Pancreas (tissue), 10 donors: ENCODE measurements around the gene CCDC170. TPM values are rescaled to one million over a fixed set of nuclear protein-coding genes. Genes with fewer than 3 reads are reported as not detected.
"Not testable (repeated sequence)": the region's sequence is repeated elsewhere in the genome, so short reads cannot be mapped to it uniquely, and the experiment has no call there.

Source experiments
- ATAC-seq, 4 donors: fragments of 200-7000 bp; cut with Tn5 transposase; one replicate each; pipeline versions ENCODE4 v1.8.0 to v1.9.1; 2020; ENCODE audit warnings: mild to moderate bottlenecking in 4 of 4, moderate library complexity in 4 of 4
- DNase-seq, 6 donors: peaks; one replicate each; pipeline ENCODE4 v3.0.0-alpha.2; 2020
- FAIRE-seq: peaks from 2 replicates; lab custom pipeline; 2012; peaks lifted over from hg19 to GRCh38; lab: Jason Lieb, UNC
- H3K27ac ChIP-seq, 4 donors: fragments of 200-600 bp; sonication (generic); 1 replicate in 3 of 4; 2 replicates in 1 of 4; pipeline versions ENCODE4 v1.5.0 to v1.8.0; 2020
- H3K27me3 ChIP-seq, 4 donors: fragments of 200-600 bp; one replicate each; pipeline ENCODE4 v1.8.0; 2021
- H3K36me3 ChIP-seq, 3 donors: fragments of 200-600 bp; sonication (generic) in 1 of 3; one replicate each; pipeline versions ENCODE4 v1.5.0 to v1.8.0; 2020 to 2021
- H3K4me1 ChIP-seq, 3 donors: fragments of 200-600 bp; one replicate each; pipeline ENCODE4 v1.8.0; 2021
- H3K4me3 ChIP-seq, 4 donors: fragments of 200-600 bp; sonication (generic) in 2 of 4; one replicate each; pipeline versions ENCODE4 v1.5.0 to v1.8.0; 2020 to 2021
- H3K9me3 ChIP-seq, 4 donors: fragments of 200-600 bp; one replicate each; pipeline ENCODE4 v1.8.0; 2021
- WGBS, 2 donors: extraction: QIAGEN DNeasy Blood & Tissue Kit; methylation state at CpG; one replicate each; pipeline ENCODE4 v1.1.7; 2013; 5-methylcytosine and 5-hydroxymethylcytosine counted together
- intact Hi-C, 3 donors: fragments of 100-400 bp; cut with DNase I; formaldehyde crosslinking; loops; one replicate each; pipeline versions ENCODE4 v1.11.1 to v1.14.2; 2022
- polyA plus RNA-seq, 2 donors: library from polyadenylated mRNA; stranded (reverse); fragments of 200-250 nt; gene quantifications; one replicate each; pipeline ENCODE4 v1.2.3, GENCODE V29; 2013
- total RNA-seq, 6 donors: library from RNA; stranded (reverse); fragmentation: NEBNext Ultra II Directional in 4 of 6; extraction: Animal tissue kit (Norgen Biotek cat#: 25700) in 4 of 6; gene quantifications; one replicate each; pipeline versions ENCODE4 v1.2.1 to v1.2.4, GENCODE V29; 2021 to 2023
- TF ChIP-seq, protein P1 (sequence below), 4 donors: fragments of 200-600 bp; sonication (generic) in 3 of 4; IDR thresholded peaks; one replicate each; pipeline versions ENCODE4 v1.5.0 to v1.8.0; 2021; ENCODE audit warnings: antibody characterized with exemption in 4 of 4
- donor health status: healthy with polysubstance abuse.
- donor health status: DM: no; HTN: no; CAD: no; lungs with moderate emphysema.
- donor health status: DM: no; HTN: no; CAD: no.
- donor health status: control.
- donor health status: control.
- donor health status: Bipolar disorder and iron deficiency.
- donor health status: DM: yes; HTN: yes; CAD: no.
- donor health status: DM: no; HTN: no; CAD: no.
- donor health status: DM: no; HTN: no; CAD: no.
- donor health status: DM: yes; HTN: yes; CAD: no.

CCDC170 gene
- total and polyA plus RNA-seq, 8 donors: 0.03 to 0.81 (median 0.40) TPM; not detected in 1

DNA sequence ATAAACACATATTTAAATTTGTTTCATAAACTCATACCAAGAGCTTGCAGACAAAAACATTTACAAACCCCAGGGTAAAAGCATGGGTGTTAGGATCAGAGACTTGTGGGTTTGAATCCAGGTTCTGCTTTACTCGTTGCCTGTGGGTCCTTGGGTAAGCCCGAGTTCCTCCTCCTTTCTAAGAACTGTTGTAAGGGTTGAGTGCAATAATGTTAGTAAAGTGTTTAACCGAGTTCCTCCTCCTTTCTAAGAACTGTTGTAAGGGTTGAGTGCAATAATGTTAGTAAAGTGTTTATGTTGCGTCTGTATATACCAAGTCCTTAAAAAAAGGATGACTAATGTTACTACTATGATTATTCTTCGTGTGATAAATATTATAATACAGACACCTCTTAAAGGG is 18.7 kb downstream of the CCDC170 start:
- Histone ChIP-seq H3K9me3 (no peaks in the 10 kb centered on the region), H3K36me3 (no peaks in the 10 kb centered on the region), H3K27ac (no peak overlapping the region), H3K4me1 (no peaks in the 10 kb centered on the region), H3K4me3 (no peak overlapping the region), H3K27me3 (no peaks in the 10 kb centered on the region)
- TF ChIP-seq, protein P1, sequence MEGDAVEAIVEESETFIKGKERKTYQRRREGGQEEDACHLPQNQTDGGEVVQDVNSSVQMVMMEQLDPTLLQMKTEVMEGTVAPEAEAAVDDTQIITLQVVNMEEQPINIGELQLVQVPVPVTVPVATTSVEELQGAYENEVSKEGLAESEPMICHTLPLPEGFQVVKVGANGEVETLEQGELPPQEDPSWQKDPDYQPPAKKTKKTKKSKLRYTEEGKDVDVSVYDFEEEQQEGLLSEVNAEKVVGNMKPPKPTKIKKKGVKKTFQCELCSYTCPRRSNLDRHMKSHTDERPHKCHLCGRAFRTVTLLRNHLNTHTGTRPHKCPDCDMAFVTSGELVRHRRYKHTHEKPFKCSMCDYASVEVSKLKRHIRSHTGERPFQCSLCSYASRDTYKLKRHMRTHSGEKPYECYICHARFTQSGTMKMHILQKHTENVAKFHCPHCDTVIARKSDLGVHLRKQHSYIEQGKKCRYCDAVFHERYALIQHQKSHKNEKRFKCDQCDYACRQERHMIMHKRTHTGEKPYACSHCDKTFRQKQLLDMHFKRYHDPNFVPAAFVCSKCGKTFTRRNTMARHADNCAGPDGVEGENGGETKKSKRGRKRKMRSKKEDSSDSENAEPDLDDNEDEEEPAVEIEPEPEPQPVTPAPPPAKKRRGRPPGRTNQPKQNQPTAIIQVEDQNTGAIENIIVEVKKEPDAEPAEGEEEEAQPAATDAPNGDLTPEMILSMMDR (IDR thresholded peaks at IDR 0.05): no peak
- WGBS, 2 donors: 61 to 72% methylated on average over 5 of the region's 5 CpGs
- FAIRE-seq (no peak), DNase-seq (no peak), ATAC-seq (peak in 2 of 4 donors; percentile 27 to 51)
- intact Hi-C loops: no loop called here

DNA sequence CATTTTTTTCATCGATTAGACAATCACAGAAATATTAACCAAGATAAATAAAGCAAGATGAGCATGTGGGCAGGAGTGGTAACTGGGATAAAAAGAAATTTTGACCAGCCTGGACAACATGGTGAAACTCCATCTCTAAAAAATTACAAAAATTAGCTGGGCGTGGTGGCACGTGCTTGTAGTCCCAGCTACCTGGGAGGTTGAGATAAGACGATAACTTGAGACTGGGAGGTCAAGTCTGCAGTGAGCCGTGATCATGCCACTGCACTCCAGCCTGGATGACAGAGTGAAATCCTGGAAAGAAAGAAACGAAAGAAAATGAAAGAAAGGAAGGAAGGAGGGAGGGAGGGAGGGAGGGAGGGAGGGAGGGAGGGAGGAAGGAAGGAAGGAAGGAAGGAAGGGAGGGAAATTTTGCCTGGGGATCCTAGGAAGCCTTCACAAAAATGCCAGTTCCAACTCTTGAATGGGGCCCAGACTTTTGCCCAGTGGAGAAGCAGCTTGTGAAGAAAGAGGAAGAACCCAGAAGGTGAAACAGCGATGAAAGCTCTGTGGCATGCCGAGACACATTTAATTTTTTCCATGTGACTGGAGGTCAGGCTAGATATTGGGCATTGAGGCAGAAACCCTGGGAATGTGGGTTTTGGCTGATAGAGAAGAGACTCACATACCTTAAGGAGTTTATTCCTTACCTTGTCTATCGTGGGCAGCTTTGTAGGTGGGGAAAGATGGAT is 20.3 kb downstream of the CCDC170 start:
- Histone ChIP-seq H3K9me3 (no peaks in the 10 kb centered on the region), H3K4me1 (no peaks in the 10 kb centered on the region), H3K36me3 (no peaks in the 10 kb centered on the region), H3K27ac (no peak overlapping the region), H3K4me3 (no peak overlapping the region), H3K27me3 (no peaks in the 10 kb centered on the region)
- FAIRE-seq (no peak), ATAC-seq (no peak), DNase-seq (no peak)
- intact Hi-C loops: no loop called here
- TF ChIP-seq, protein P1 (IDR thresholded peaks at IDR 0.05): no peak
- 70 to 81% methylated on average over 9 of the region's 9 CpGs for WGBS, 2 donors

DNA sequence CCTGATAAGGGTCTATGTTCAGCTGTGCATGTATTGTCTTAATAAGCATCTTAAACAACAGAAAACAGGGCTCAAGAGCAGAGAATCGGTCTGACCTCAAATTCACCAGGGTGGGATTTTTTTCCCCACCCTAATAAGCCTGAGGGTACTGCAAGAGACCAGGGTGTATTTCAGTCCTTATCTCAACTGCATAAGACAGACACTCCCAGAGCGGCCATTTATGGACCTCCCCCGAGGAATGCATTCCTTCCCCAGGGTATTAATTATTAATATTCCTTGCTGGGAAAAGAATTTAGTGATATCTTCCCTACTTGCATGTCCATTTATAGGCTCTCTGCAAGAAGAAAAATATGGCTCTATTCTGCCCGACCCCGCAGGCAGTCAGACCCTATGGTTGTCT is 25.2 kb downstream of the CCDC170 start:
- intact Hi-C loops, H3K27me3 ChIP-seq, H3K27ac ChIP-seq, FAIRE-seq, ATAC-seq, H3K36me3 ChIP-seq, DNase-seq, H3K9me3 ChIP-seq, H3K4me1 ChIP-seq, H3K4me3 ChIP-seq: not testable (repeated sequence)
- WGBS, 2 donors: 69 to 76% methylated on average over 5 of the region's 5 CpGs

- FAIRE-seq: no peak
- DNase-seq: no peak
- no peaks in the 10 kb centered on the region for H3K27me3 ChIP-seq
- H3K4me1 ChIP-seq: no peaks in the 10 kb centered on the region
- H3K36me3 ChIP-seq: no peaks in the 10 kb centered on the region
- no peak overlapping the region for H3K27ac ChIP-seq
- no peak overlapping the region for H3K4me3 ChIP-seq
- no peak for ATAC-seq
- TF ChIP-seq, protein P1 (IDR thresholded peaks at IDR 0.05): no peak
- no peaks in the 10 kb centered on the region for H3K9me3 ChIP-seq
- WGBS, 2 donors: 38 to 70% methylated on average over 1 of the region's 1 CpG
- intact Hi-C loops: no loop called here
Measured at GRCh38 chr6:151523034-151523433, 29.2 kb downstream of the CCDC170 start.

GRCh38 chr6:151524059-151524458 is 30.2 kb downstream of the CCDC170 start:
- Histone ChIP-seq H3K9me3 (no peaks in the 10 kb centered on the region), H3K36me3 (no peaks in the 10 kb centered on the region), H3K27ac (no peak overlapping the region), H3K27me3 (no peaks in the 10 kb centered on the region), H3K4me1 (no peaks in the 10 kb centered on the region), H3K4me3 (no peak overlapping the region)
- intact Hi-C loops: no loop called here
- TF ChIP-seq, protein P1 (IDR thresholded peaks at IDR 0.05): no peak
- no peak for FAIRE-seq
- no peak for ATAC-seq
- 62 to 72% methylated on average over 2 of the region's 2 CpGs for WGBS, 2 donors
- DNase-seq: no peak
